Measurements from ENCODE around the gene EFCAB11. TPM values are rescaled to one million over a fixed set of nuclear protein-coding genes. Genes with fewer than 3 reads are reported as not detected.

The EFCAB11 gene
- total RNA-seq, 4 donors from 2014 or later = 0.93 to 9.6 (median 3.1) TPM

- Histone ChIP-seq H3K27ac (no peak overlapping the region), H3K4me3 (no peak overlapping the region), H3K9me3 (no peaks in the 10 kb centered on the region), H3K4me1 (no peaks in the 10 kb centered on the region), H3K36me3 (no peaks in the 10 kb centered on the region), H3K27me3 (no peaks in the 10 kb centered on the region)
- WGBS, 2 donors (ENCODE audit: low coverage in 1 of 2) = 60 to 72% methylated on average over 5 of the region's 5 CpGs
- no peak for ATAC-seq
- no peak for TF ChIP-seq POLR2AphosphoS5 (IDR thresholded peaks at IDR 0.05)
Measured at GRCh38 chr14:89757313-89757939, 197.1 kb downstream of the EFCAB11 start.

- no peak overlapping the region for H3K27ac ChIP-seq
- no peaks in the 10 kb centered on the region for H3K9me3 ChIP-seq
- 56 to 63% methylated on average over 2 to 3 of the region's 4 CpGs for WGBS, 2 donors (ENCODE audit: low coverage in 1 of 2)
- no peaks in the 10 kb centered on the region for H3K27me3 ChIP-seq
- no peak overlapping the region for H3K4me3 ChIP-seq
- H3K36me3 ChIP-seq = no peaks in the 10 kb centered on the region
- peak; percentile 41 for ATAC-seq
- H3K4me1 ChIP-seq = peaks cover 0 to 7% (median 0%) of the 10 kb centered on the region in 3 donors
- TF ChIP-seq POLR2A (IDR thresholded peaks at IDR 0.05) (no peak), CTCF (IDR thresholded peaks at IDR 0.05) (no peak), EP300 (IDR thresholded peaks at IDR 0.05) (no peak), POLR2AphosphoS5 (IDR thresholded peaks at IDR 0.05) (peak; percentile 13)
Measured at GRCh38 chr14:89755816-89756215, 198.7 kb downstream of the EFCAB11 start.

GRCh38 chr14:89753828-89754412 is 200.6 kb downstream of the EFCAB11 start:
- Histone ChIP-seq H3K4me3 (no peak overlapping the region), H3K9me3 (no peaks in the 10 kb centered on the region), H3K27ac (no peak overlapping the region), H3K4me1 (peaks cover 0 to 15% (median 0%) of the 10 kb centered on the region in 3 donors), H3K36me3 (no peaks in the 10 kb centered on the region), H3K27me3 (no peaks in the 10 kb centered on the region)
- 80 to 81% methylated on average over 1 to 2 of the region's 4 CpGs for WGBS, 2 donors (ENCODE audit: low coverage in 1 of 2)
- no peak for ATAC-seq
- TF ChIP-seq POLR2A (IDR thresholded peaks at IDR 0.05) = no peak
- TF ChIP-seq POLR2AphosphoS5 (IDR thresholded peaks at IDR 0.05) = no peak
- no peak for TF ChIP-seq CTCF (IDR thresholded peaks at IDR 0.05)
- TF ChIP-seq EP300 (IDR thresholded peaks at IDR 0.05) = no peak

- WGBS, 2 donors (ENCODE audit: low coverage in 1 of 2) = 30 to 38% methylated on average over 3 to 5 of the region's 5 CpGs
- TF ChIP-seq POLR2A (IDR thresholded peaks at IDR 0.05) (no peak), CTCF (IDR thresholded peaks at IDR 0.05) (no peak), POLR2AphosphoS5 (IDR thresholded peaks at IDR 0.05) (no peak), EP300 (IDR thresholded peaks at IDR 0.05) (no peak)
Measured at GRCh38 chr14:89750908-89751392, 203.6 kb downstream of the EFCAB11 start.

GRCh38 chr14:89750281-89750755 is 204.2 kb downstream of the EFCAB11 start:
- no peaks in the 10 kb centered on the region for H3K9me3 ChIP-seq
- WGBS, 2 donors (ENCODE audit: low coverage in 1 of 2) = 43 to 45% methylated on average over 6 of the region's 6 CpGs
- H3K4me1 ChIP-seq = peaks cover 0 to 15% (median 0%) of the 10 kb centered on the region in 3 donors
- no peaks in the 10 kb centered on the region for H3K27me3 ChIP-seq
- H3K36me3 ChIP-seq = no peaks in the 10 kb centered on the region
- peak overlapping the region in 1 of 4 donors; percentile 2 for H3K27ac ChIP-seq
- peak; percentile 51 for ATAC-seq
- no peak overlapping the region for H3K4me3 ChIP-seq
- no peak for TF ChIP-seq POLR2AphosphoS5 (IDR thresholded peaks at IDR 0.05)
- no peak for TF ChIP-seq EP300 (IDR thresholded peaks at IDR 0.05)
- TF ChIP-seq CTCF (IDR thresholded peaks at IDR 0.05) = no peak
- no peak for TF ChIP-seq POLR2A (IDR thresholded peaks at IDR 0.05)

More at GRCh38 chr14:89750908-89751392, 203.6 kb downstream of the EFCAB11 start:
- Histone ChIP-seq H3K9me3 (no peaks in the 10 kb centered on the region), H3K4me1 (peaks cover 0 to 15% (median 0%) of the 10 kb centered on the region in 3 donors), H3K4me3 (no peak overlapping the region), H3K27me3 (no peaks in the 10 kb centered on the region), H3K36me3 (no peaks in the 10 kb centered on the region), H3K27ac (no peak overlapping the region)
- ATAC-seq = no peak

Data from gastroesophageal sphincter (tissue), 4 donors.